ENCODE results near the gene RER1. TPM values are rescaled to one million over a fixed set of nuclear protein-coding genes. Genes with fewer than 3 reads are reported as not detected.

Gene RER1
- total RNA-seq, 1 donor from 2014 or later, result 93.0 TPM

GRCh38 chr1:2392686-2393085 lies 1.0 kb downstream of the RER1 start:
- H3K36me3 Mint-ChIP-seq (ENCODE audit: unreplicated experiment), result no peaks in the 10 kb centered on the region
- peaks cover 15% of the 10 kb centered on the region for H3K4me1 Mint-ChIP-seq (ENCODE audit: low read depth, unreplicated experiment)
- H3K4me3 Mint-ChIP-seq (ENCODE audit: unreplicated experiment), result peak overlapping the region; percentile 93
- no peak overlapping the region for H3K27ac Mint-ChIP-seq (ENCODE audit: unreplicated experiment)
- peaks cover 4% of the 10 kb centered on the region for H3K27me3 Mint-ChIP-seq (ENCODE audit: unreplicated experiment)
- TF ChIP-seq CTCF (IDR thresholded peaks at IDR 0.05; ENCODE audit: partially characterized antibody, unreplicated experiment), result no peak
- H3K9me3 Mint-ChIP-seq (ENCODE audit: unreplicated experiment), result peaks cover 4% of the 10 kb centered on the region
- no peak for DNase-seq

GRCh38 chr1:2393471-2393877 lies 1.8 kb downstream of the RER1 start:
- H3K9me3 Mint-ChIP-seq (ENCODE audit: unreplicated experiment), result peaks cover 4% of the 10 kb centered on the region
- H3K4me1 Mint-ChIP-seq (ENCODE audit: low read depth, unreplicated experiment), result peaks cover 12% of the 10 kb centered on the region
- no peak overlapping the region for H3K27ac Mint-ChIP-seq (ENCODE audit: unreplicated experiment)
- H3K27me3 Mint-ChIP-seq (ENCODE audit: unreplicated experiment), result peaks cover 4% of the 10 kb centered on the region
- no peak for TF ChIP-seq CTCF (IDR thresholded peaks at IDR 0.05; ENCODE audit: partially characterized antibody, unreplicated experiment)
- H3K36me3 Mint-ChIP-seq (ENCODE audit: unreplicated experiment), result no peaks in the 10 kb centered on the region
- DNase-seq, result no peak
- H3K4me3 Mint-ChIP-seq (ENCODE audit: unreplicated experiment), result peak overlapping the region; percentile 93

- H3K4me3 Mint-ChIP-seq (ENCODE audit: unreplicated experiment), result no peak overlapping the region
- no peak overlapping the region for H3K27ac Mint-ChIP-seq (ENCODE audit: unreplicated experiment)
- H3K27me3 Mint-ChIP-seq (ENCODE audit: unreplicated experiment), result peaks cover 4% of the 10 kb centered on the region
- H3K4me1 Mint-ChIP-seq (ENCODE audit: low read depth, unreplicated experiment), result peaks cover 12% of the 10 kb centered on the region
- peaks cover 4% of the 10 kb centered on the region for H3K9me3 Mint-ChIP-seq (ENCODE audit: unreplicated experiment)
- H3K36me3 Mint-ChIP-seq (ENCODE audit: unreplicated experiment), result peaks cover 2% of the 10 kb centered on the region
- no peak for TF ChIP-seq CTCF (IDR thresholded peaks at IDR 0.05; ENCODE audit: partially characterized antibody, unreplicated experiment)
- no peak for DNase-seq
These were observed 2.6 kb downstream of the RER1 start for GRCh38 chr1:2394220-2394619.

GRCh38 chr1:2394761-2395160 lies 3.1 kb downstream of the RER1 start:
- peaks cover 5% of the 10 kb centered on the region for H3K36me3 Mint-ChIP-seq (ENCODE audit: unreplicated experiment)
- H3K27ac Mint-ChIP-seq (ENCODE audit: unreplicated experiment), result no peak overlapping the region
- H3K27me3 Mint-ChIP-seq (ENCODE audit: unreplicated experiment), result peaks cover 4% of the 10 kb centered on the region
- H3K4me3 Mint-ChIP-seq (ENCODE audit: unreplicated experiment), result peak overlapping the region; percentile 52
- peaks cover 12% of the 10 kb centered on the region for H3K4me1 Mint-ChIP-seq (ENCODE audit: low read depth, unreplicated experiment)
- no peak for DNase-seq
- TF ChIP-seq CTCF (IDR thresholded peaks at IDR 0.05; ENCODE audit: partially characterized antibody, unreplicated experiment), result no peak
- peaks cover 4% of the 10 kb centered on the region for H3K9me3 Mint-ChIP-seq (ENCODE audit: unreplicated experiment)

GRCh38 chr1:2395245-2395644 lies 3.6 kb downstream of the RER1 start:
- H3K27ac Mint-ChIP-seq (ENCODE audit: unreplicated experiment), result no peak overlapping the region

More at GRCh38 chr1:2395245-2395644, 3.6 kb downstream of the RER1 start:
- Mint-ChIP-seq H3K4me3 (ENCODE audit: unreplicated experiment) (peak overlapping the region; percentile 52), H3K4me1 (ENCODE audit: low read depth, unreplicated experiment) (peaks cover 12% of the 10 kb centered on the region), H3K9me3 (ENCODE audit: unreplicated experiment) (peaks cover 4% of the 10 kb centered on the region), H3K27me3 (ENCODE audit: unreplicated experiment) (peaks cover 3% of the 10 kb centered on the region), H3K36me3 (ENCODE audit: unreplicated experiment) (peaks cover 5% of the 10 kb centered on the region)
- no peak for DNase-seq
- TF ChIP-seq CTCF (IDR thresholded peaks at IDR 0.05; ENCODE audit: partially characterized antibody, unreplicated experiment), result no peak

All from glutamatergic neuron (in vitro differentiated cells).